ENCODE data around the gene GALNT10.

DNA sequence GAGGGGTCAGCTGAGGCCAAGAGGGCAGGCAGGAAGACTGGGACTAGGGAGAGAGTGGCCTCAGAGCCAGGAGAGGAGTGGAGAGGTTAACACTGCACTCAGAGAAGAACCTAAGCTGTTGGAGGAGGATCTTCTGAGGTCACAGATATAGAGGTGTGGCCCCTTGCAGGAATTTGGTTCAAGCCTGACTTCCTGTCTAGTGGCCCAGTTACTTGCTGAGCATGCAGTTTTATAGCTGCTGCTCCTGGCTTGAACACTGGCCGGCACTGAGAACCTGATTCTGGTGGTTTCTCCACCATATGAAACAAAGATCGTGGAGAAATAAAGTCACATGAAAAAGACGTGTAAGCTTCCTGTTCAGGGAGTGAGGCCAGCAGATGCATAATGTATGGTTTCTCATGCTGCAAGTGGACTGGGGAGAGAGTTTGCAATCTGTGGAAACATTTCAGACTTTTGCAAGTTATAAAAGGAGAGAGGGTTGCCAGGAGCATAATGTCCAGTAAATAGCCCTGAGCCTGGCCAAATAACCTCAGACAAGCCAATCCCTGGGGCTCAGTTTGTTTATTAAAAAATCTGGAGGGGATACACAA lies 82.6 kb downstream of the GALNT10 start:
- TF ChIP-seq, protein P1, sequence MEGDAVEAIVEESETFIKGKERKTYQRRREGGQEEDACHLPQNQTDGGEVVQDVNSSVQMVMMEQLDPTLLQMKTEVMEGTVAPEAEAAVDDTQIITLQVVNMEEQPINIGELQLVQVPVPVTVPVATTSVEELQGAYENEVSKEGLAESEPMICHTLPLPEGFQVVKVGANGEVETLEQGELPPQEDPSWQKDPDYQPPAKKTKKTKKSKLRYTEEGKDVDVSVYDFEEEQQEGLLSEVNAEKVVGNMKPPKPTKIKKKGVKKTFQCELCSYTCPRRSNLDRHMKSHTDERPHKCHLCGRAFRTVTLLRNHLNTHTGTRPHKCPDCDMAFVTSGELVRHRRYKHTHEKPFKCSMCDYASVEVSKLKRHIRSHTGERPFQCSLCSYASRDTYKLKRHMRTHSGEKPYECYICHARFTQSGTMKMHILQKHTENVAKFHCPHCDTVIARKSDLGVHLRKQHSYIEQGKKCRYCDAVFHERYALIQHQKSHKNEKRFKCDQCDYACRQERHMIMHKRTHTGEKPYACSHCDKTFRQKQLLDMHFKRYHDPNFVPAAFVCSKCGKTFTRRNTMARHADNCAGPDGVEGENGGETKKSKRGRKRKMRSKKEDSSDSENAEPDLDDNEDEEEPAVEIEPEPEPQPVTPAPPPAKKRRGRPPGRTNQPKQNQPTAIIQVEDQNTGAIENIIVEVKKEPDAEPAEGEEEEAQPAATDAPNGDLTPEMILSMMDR (IDR thresholded peaks at IDR 0.05; ENCODE audit: low read depth, low read length, poor library complexity, severe bottlenecking) = no peak
- no peak for TF ChIP-seq EZH2phosphoT487 (IDR thresholded peaks at IDR 0.05; ENCODE audit: borderline replicate concordance, low read length)
